ENCODE measurements around the gene ADAMTSL3. TPM values are rescaled to one million over a fixed set of nuclear protein-coding genes. Genes with fewer than 3 reads are reported as not detected.

The ADAMTSL3 gene
- total RNA-seq, 6 experiments from 2014 or later, result 7.5 to 28.7 (median 14.0) TPM

DNA sequence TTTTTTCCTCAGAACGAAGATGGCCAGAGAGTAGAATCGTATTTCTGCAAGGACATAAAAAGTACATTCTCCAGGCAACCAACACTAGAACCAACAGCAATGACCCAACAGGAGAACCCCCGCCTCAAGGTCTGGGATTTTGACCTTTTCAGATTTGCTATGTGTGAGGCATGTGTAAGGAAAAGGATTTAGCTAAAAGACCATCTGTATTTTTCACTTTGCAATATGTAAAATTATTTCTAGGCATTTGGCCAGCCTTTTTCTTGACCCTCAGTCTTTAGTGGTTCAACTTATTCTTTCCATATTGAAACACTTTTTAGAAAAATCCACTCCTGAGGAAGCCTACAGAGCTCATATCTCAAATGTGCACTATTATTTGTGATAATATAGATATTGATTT is 362.4 kb downstream of the ADAMTSL3 start:
- WGBS (ENCODE audit: insufficient coverage, low coverage, low lambda C conversion rate, missing lambda C conversion rate), result 91% methylated on average over 3 of the region's 3 CpGs
- Histone ChIP-seq H3K27me3 (no peaks in the 10 kb centered on the region), H3K36me3 (no peaks in the 10 kb centered on the region), H3K9me3 (no peaks in the 10 kb centered on the region), H3K4me3 (no peak overlapping the region), H3K4me1 (no peaks in the 10 kb centered on the region), H3K27ac (no peak overlapping the region)
- DNase-seq (no peak), ATAC-seq (no peak)
- TF ChIP-seq POLR2A (IDR thresholded peaks at IDR 0.05), result no peak
- TF ChIP-seq, protein P1, sequence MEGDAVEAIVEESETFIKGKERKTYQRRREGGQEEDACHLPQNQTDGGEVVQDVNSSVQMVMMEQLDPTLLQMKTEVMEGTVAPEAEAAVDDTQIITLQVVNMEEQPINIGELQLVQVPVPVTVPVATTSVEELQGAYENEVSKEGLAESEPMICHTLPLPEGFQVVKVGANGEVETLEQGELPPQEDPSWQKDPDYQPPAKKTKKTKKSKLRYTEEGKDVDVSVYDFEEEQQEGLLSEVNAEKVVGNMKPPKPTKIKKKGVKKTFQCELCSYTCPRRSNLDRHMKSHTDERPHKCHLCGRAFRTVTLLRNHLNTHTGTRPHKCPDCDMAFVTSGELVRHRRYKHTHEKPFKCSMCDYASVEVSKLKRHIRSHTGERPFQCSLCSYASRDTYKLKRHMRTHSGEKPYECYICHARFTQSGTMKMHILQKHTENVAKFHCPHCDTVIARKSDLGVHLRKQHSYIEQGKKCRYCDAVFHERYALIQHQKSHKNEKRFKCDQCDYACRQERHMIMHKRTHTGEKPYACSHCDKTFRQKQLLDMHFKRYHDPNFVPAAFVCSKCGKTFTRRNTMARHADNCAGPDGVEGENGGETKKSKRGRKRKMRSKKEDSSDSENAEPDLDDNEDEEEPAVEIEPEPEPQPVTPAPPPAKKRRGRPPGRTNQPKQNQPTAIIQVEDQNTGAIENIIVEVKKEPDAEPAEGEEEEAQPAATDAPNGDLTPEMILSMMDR (IDR thresholded peaks at IDR 0.05), result no peak
- intact Hi-C loops (cut with DNase I), result no loop called here

GRCh38 chr15:84022516-84022915 is 368.6 kb downstream of the ADAMTSL3 start:
- intact Hi-C loops (cut with DNase I), result loop anchor here in 1 of 2 donors (5.0 kb wide), 1 partner anchor 450 kb away; no protein-coding TSS in a partner anchor
- peaks cover 0 to 4% (median 0%) of the 10 kb centered on the region in 4 donors for H3K4me1 ChIP-seq
- 50% methylated on average over 1 of the region's 1 CpG for WGBS (ENCODE audit: insufficient coverage, low coverage, low lambda C conversion rate, missing lambda C conversion rate)
- H3K36me3 ChIP-seq, result no peaks in the 10 kb centered on the region
- H3K9me3 ChIP-seq, result no peaks in the 10 kb centered on the region
- H3K27me3 ChIP-seq, result no peaks in the 10 kb centered on the region
- ATAC-seq (peak; percentile 40 to 69 (median 49)), DNase-seq (no peak)
- no peak overlapping the region for H3K27ac ChIP-seq
- TF ChIP-seq POLR2A (IDR thresholded peaks at IDR 0.05), result no peak
- TF ChIP-seq, protein P1 (IDR thresholded peaks at IDR 0.05), result no peak
- H3K4me3 ChIP-seq, result no peak overlapping the region

- Histone ChIP-seq H3K4me1 (peaks cover 0 to 4% (median 0%) of the 10 kb centered on the region in 4 donors), H3K27me3 (no peaks in the 10 kb centered on the region), H3K36me3 (no peaks in the 10 kb centered on the region), H3K27ac (no peak overlapping the region), H3K9me3 (no peaks in the 10 kb centered on the region), H3K4me3 (no peak overlapping the region)
- intact Hi-C loops (cut with DNase I), result loop anchor here in 1 of 2 donors (5.0 kb wide), 1 partner anchor 451 kb away; no protein-coding TSS in a partner anchor
- DNase-seq (no peak), ATAC-seq (peak in 3 of 4 donors; percentile 49 to 62 (median 55))
- TF ChIP-seq, protein P1 (IDR thresholded peaks at IDR 0.05), result peak; percentile 41 to 67 (median 58)
- TF ChIP-seq POLR2A (IDR thresholded peaks at IDR 0.05), result no peak
- WGBS (ENCODE audit: insufficient coverage, low coverage, low lambda C conversion rate, missing lambda C conversion rate), result 91% methylated on average over 10 of the region's 11 CpGs
These were observed 369.7 kb downstream of the ADAMTSL3 start for GRCh38 chr15:84023636-84024035.

DNA sequence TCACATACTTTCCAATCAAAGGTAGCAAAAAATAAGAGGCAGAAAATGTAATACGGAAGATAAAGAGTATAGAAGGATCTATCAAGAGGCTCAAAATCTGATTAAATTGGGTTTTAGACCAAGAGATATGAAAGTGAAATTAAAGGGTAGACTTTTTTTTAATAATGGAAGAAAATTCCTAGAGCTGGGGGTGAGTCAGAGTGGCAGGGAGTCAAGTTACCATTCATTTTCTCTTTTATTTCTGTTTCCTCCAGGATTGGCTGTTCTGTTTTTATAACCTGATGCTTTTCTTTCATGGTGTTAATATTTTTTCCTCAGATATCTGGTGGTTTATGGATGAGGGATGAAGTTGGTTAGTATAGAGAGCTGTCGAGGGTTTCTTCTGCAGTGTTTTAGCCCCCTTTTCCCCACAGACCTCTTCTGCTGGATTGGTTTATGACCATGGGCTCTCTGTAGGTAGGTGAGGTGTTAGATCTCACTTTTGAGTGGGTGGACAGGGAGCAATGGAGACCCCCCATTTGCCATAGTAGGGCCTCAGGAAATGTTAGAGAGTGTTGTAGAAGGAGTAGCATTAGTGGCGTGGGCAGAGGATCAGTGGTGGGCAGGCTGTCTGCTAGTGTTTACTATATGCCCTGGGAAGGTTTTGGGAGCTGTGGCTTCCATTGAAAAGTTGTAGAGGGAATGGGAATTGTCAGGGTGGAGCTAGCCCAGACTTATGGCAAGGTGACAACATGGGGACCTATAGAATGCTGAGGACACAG is 380.1 kb downstream of the ADAMTSL3 start:
- H3K9me3 ChIP-seq, result no peaks in the 10 kb centered on the region
- no peak for ATAC-seq
- DNase-seq, result no peak
- 92% methylated on average over 3 of the region's 3 CpGs for WGBS (ENCODE audit: insufficient coverage, low coverage, low lambda C conversion rate, missing lambda C conversion rate)
- TF ChIP-seq, protein P1 (IDR thresholded peaks at IDR 0.05), result no peak
- TF ChIP-seq POLR2A (IDR thresholded peaks at IDR 0.05), result no peak
- no peak overlapping the region for H3K27ac ChIP-seq
- intact Hi-C loops (cut with DNase I), result no loop called here
- no peak overlapping the region for H3K4me3 ChIP-seq
- no peaks in the 10 kb centered on the region for H3K27me3 ChIP-seq
- H3K4me1 ChIP-seq, result no peaks in the 10 kb centered on the region
- H3K36me3 ChIP-seq, result no peaks in the 10 kb centered on the region
